HUES48 (cell line): Measurements from ENCODE around the gene TBX4.
"Not testable (repeated sequence)": the region's sequence is repeated elsewhere in the genome, so short reads cannot be mapped to it uniquely, and the experiment has no call there.

Source experiments
- H3K27ac ChIP-seq: one replicate; pipeline ENCODE4 v1.7.0; 2013; ENCODE audit warnings: low read depth, low read length, inconsistent platforms
- H3K27me3 ChIP-seq: 2 replicates; pipeline ENCODE4 v1.6.1; 2013; ENCODE audit warnings: mild to moderate bottlenecking, low read length; ENCODE audit not compliant: control insufficient read depth, insufficient read depth
- H3K36me3 ChIP-seq: 2 replicates; pipeline ENCODE4 v1.6.1; 2013; ENCODE audit warnings: low read length; ENCODE audit not compliant: control insufficient read depth, insufficient read depth
- H3K4me1 ChIP-seq: 2 replicates; pipeline ENCODE4 v1.6.1; 2013; ENCODE audit warnings: mild to moderate bottlenecking, low read length; ENCODE audit not compliant: control insufficient read depth, insufficient read depth
- H3K4me3 ChIP-seq: 2 replicates; pipeline ENCODE4 v1.5.1; 2013; ENCODE audit warnings: mild to moderate bottlenecking, low read depth, low read length
- H3K9ac ChIP-seq: 2 replicates; pipeline ENCODE4 v1.6.1; 2013; ENCODE audit warnings: mild to moderate bottlenecking, low read depth, low read length, moderate library complexity
- H3K9me3 ChIP-seq: 2 replicates; pipeline ENCODE4 v1.6.1; 2013; ENCODE audit warnings: low read length; ENCODE audit not compliant: control insufficient read depth, insufficient read depth

Gene TBX4

DNA sequence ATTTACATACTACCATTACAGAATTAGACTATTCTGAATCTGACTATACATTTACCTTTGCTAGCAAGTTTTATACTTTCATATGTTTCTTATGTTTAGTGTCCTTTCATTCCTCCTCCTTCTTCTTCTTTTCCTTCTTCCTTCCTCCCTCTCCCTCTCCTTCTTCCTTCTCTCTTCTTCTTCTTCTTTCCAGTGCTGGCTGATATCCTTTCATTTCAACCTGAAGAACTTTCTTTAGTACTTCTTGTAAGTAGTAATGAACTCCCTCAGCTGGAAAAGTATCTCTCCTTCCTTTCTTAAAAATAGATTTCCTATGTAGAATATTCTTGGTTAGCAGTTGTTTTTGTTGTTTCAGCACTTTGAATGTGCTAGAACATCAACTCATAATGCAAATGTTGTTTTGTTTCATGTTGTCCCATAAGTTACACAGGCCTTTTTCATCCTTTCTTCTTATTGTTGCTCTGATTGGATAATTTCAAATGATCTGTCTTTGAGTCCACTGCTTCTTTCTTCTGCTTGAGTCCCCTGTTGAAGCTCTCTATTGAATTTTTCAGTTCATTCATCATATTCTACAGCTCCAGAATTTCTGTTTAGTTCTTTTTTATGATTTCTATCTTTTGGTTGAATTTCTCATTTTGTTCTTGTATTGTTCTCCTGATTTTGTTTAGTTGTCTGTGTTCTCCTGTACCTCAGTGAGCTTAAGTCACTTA lies 15.1 kb upstream of the TBX4 start:
- no peaks in the 10 kb centered on the region for H3K4me1 ChIP-seq
- H3K4me3 ChIP-seq: no peak overlapping the region
- no peak overlapping the region for H3K9ac ChIP-seq
- no peaks in the 10 kb centered on the region for H3K36me3 ChIP-seq
- no peaks in the 10 kb centered on the region for H3K27me3 ChIP-seq
- no peaks in the 10 kb centered on the region for H3K9me3 ChIP-seq
- no peak overlapping the region for H3K27ac ChIP-seq

DNA sequence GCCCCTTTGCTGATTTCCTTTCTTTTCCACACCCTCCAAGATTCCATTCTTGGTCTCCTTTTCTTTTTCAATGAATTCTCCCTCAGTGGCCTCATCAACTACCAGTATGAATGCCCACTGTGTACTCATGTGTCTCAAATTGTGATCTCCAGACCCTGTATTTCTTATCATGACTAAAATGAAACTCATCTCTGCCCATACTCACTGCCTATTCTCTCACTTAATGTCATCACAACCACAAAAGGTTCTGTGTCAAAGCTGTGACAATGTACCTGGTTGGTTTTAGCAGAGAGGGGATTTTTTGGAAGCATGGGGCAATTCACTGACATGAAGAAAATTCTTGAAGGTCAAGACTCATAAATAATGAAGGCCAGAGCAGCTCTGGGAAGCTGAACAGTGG lies 11.5 kb upstream of the TBX4 start:
- Histone ChIP-seq H3K27ac (no peak overlapping the region), H3K9me3 (no peaks in the 10 kb centered on the region), H3K9ac (no peak overlapping the region), H3K4me1 (0 out of 2 replicates have a peak, but pooled peaks cover 4% of the 10 kb centered on the region), H3K27me3 (peaks cover 6% of the 10 kb centered on the region; the same call in 1 of the 2 replicates), H3K36me3 (no peaks in the 10 kb centered on the region), H3K4me3 (no peak overlapping the region)

- H3K27ac ChIP-seq: not testable (repeated sequence)
These were observed 10.7 kb upstream of the TBX4 start for GRCh38 chr17:61441507-61441906.

DNA sequence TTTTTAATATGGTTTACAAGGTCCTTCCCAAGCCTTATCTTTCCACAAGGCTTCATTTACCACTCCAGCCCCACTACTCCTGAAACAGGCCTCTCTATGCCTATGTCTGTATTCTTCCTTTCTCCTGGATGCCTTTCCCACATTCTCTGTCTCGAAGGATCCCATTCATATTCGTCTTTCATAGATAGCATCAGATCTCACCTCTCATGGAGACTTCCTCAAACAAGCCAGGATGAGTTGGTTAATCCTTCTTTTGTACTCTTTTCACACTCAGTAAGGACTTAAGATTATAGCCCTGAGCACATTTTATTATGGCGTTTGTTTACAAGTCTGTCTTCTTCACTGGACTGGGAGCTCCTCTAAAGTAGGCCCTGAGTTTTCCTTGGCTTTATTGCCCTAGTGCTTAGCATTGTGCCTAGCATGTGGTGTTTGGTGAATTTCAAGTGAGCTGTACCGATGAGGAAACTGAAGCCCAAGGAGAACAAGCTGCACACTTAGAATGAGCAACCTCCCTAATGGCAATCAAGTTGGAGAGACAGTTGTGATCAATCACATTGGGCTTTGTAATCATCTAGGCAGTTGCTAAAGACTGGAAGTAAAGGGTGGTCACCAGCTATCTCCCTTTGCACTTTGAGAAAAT lies 10.0 kb upstream of the TBX4 start:
- no peaks in the 10 kb centered on the region for H3K9me3 ChIP-seq
- no peaks in the 10 kb centered on the region for H3K36me3 ChIP-seq
- peak overlapping the region; percentile 24 for H3K27ac ChIP-seq
- no peak overlapping the region for H3K4me3 ChIP-seq
- H3K4me1 ChIP-seq: 0 out of 2 replicates have a peak, but pooled peaks cover 8% of the 10 kb centered on the region
- H3K9ac ChIP-seq: no peak overlapping the region
- peaks cover 17% of the 10 kb centered on the region for H3K27me3 ChIP-seq

More at GRCh38 chr17:61441507-61441906, 10.7 kb upstream of the TBX4 start:
- not testable (repeated sequence) for H3K9me3 ChIP-seq, H3K4me1 ChIP-seq, H3K36me3 ChIP-seq, H3K9ac ChIP-seq, H3K4me3 ChIP-seq, H3K27me3 ChIP-seq

DNA sequence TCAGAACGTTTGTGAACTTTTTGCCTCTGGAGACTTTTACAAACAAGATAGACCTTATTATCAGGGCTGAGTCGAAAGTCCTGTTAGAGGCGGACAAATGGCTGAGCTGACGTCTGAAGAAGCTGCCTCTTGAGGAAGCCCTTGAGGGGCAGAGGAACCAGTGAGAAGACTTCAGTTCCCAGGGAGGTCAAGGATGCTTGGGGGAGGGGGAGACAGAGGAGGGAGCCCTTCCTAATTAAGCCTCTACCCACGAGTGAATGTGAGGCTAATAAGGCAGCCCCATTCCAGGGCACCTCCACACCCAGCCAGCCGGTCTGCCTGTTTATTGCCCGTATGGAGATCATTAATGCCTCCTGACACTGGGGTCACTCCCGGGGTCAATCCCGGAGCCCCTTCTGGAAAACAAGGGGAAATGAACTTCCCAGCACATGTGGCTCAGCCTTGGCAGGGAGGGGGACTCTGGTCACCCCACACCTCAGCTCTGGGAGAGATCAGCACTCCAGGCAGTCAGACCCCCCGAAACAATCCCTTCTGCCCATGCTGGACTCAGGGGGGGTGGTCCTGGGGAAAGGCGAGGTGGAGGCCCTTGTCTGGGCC lies 9.2 kb upstream of the TBX4 start:
- no peak overlapping the region for H3K27ac ChIP-seq
- H3K9me3 ChIP-seq: no peaks in the 10 kb centered on the region
- H3K36me3 ChIP-seq: no peaks in the 10 kb centered on the region
- 0 out of 2 replicates have a peak, but pooled peaks cover 9% of the 10 kb centered on the region for H3K4me1 ChIP-seq
- H3K9ac ChIP-seq: no peak overlapping the region
- H3K27me3 ChIP-seq: peaks cover 24% of the 10 kb centered on the region
- no peak overlapping the region for H3K4me3 ChIP-seq

DNA sequence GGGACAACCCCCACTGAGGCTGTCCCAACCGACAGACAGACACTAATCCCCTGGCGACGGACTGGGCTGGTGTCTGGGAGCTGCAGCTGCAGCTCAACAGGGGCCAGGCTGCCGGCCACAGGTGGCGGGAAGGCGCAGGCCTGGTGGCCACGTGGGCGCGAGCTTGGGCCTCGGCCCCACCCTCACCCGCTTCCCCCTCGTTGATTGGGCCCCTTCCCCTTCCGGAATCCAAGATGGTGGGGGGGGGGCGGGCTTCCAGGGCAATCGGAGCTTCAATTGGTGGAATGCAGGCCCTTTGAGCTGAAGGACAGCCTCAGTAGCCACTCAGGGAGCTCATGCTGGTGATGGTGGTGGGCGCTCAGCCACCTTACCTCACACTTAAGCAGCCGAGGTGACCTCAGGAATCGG lies 8.7 kb upstream of the TBX4 start:
- Histone ChIP-seq H3K27ac (no peak overlapping the region), H3K4me1 (0 out of 2 replicates have a peak, but pooled peaks cover 9% of the 10 kb centered on the region), H3K36me3 (no peaks in the 10 kb centered on the region), H3K4me3 (no peak overlapping the region), H3K9me3 (no peaks in the 10 kb centered on the region), H3K27me3 (peaks cover 30% of the 10 kb centered on the region), H3K9ac (no peak overlapping the region)

DNA sequence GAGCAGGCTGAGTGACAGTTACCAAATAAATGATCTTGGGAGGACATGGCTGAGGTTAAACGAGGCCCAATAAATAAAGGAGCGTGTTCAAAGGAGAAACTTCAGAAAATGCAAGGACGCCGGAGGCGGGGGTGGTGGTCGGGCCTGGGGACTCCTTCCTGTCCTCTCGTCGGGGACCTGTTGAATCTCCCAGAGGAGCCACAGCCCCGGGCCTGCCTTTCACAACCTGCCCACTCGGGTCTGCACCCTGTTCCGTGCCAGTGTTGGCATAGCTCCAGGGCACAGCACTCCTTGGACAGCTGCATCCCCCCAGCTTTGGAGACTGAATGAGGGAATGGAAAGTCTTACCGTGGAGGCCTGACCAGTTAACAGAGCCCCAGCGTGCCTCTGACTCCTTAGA lies 8.1 kb upstream of the TBX4 start:
- no peak overlapping the region for H3K4me3 ChIP-seq
- H3K36me3 ChIP-seq: no peaks in the 10 kb centered on the region
- 0 out of 2 replicates have a peak, but pooled peaks cover 9% of the 10 kb centered on the region for H3K4me1 ChIP-seq
- H3K9me3 ChIP-seq: no peaks in the 10 kb centered on the region
- no peak overlapping the region for H3K9ac ChIP-seq
- H3K27ac ChIP-seq: no peak overlapping the region
- peaks cover 35% of the 10 kb centered on the region for H3K27me3 ChIP-seq

- no peaks in the 10 kb centered on the region for H3K9me3 ChIP-seq
- H3K27ac ChIP-seq: no peak overlapping the region
- H3K4me3 ChIP-seq: no peak overlapping the region
- 0 out of 2 replicates have a peak, but pooled peaks cover 9% of the 10 kb centered on the region for H3K4me1 ChIP-seq
- H3K27me3 ChIP-seq: peaks cover 43% of the 10 kb centered on the region
- H3K9ac ChIP-seq: no peak overlapping the region
- H3K36me3 ChIP-seq: no peaks in the 10 kb centered on the region
These were observed 7.4 kb upstream of the TBX4 start for GRCh38 chr17:61444831-61445230.

DNA sequence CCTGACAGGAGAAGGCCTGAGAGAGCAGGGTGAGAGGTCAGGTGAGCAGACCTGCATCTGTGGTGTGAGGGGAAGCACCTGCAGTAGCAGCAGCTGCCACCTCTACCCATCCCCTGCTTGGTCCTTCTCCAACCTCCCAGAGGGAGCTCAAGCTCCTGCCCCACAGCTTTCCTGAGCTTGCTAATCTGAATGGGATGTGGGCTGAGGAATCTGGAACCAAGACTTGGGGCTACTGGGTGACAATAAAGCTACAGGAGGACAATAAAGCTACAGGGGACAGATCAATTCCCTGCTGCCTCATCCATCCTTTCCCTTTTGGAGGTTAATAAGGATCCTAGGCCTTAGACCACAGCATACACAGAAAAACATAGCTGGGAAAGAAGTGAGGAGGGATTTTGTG lies 4.9 kb upstream of the TBX4 start:
- no peak overlapping the region for H3K9ac ChIP-seq
- H3K4me1 ChIP-seq: 0 out of 2 replicates have a peak, but pooled peaks cover 9% of the 10 kb centered on the region
- no peaks in the 10 kb centered on the region for H3K36me3 ChIP-seq
- H3K27me3 ChIP-seq: peaks cover 68% of the 10 kb centered on the region
- H3K4me3 ChIP-seq: no peak overlapping the region
- no peaks in the 10 kb centered on the region for H3K9me3 ChIP-seq
- H3K27ac ChIP-seq: no peak overlapping the region

DNA sequence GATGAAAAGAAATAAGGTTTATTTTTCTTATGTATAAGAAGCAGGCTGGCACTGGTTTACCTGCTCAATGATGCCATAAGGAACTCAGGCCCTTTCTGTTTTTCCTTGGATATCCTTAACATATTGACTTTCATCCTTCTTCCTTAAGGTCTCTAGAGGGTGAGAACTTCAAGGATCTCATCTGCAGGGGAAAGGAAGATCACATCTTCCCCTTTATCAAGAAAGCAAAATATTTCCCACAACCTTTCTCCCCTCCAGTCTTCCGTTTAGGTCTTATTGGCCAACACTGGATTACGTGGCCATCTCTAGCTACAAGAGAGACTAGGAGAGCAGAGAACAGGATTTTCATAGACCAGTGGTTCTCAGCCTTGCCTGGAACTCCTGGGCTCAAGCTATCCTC lies 4.2 kb upstream of the TBX4 start:
- Histone ChIP-seq H3K36me3 (no peaks in the 10 kb centered on the region), H3K9me3 (no peaks in the 10 kb centered on the region), H3K27me3 (peaks cover 75% of the 10 kb centered on the region), H3K4me3 (no peak overlapping the region), H3K27ac (no peak overlapping the region), H3K9ac (no peak overlapping the region), H3K4me1 (0 out of 2 replicates have a peak, but pooled peaks cover 6% of the 10 kb centered on the region)

DNA sequence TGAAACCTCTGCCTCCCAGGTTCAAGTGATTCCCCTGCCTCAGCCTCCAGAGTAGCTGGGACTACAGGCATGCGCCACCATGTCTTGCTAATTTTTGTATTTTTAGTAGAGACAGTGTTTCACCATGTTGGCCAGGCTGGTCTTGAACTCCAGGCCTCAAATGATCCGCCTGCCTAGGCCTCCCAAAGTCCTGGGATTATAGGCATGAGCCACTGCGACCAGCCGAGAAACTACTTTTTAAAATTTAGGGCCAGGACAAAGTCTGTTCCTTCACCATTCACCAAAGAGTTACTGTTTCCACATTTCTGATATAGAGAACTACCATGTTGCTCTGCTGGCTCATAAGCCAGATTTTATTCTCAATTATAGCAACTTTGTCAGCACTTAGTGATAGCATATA lies 3.1 kb upstream of the TBX4 start:
- H3K4me3 ChIP-seq: not testable (repeated sequence)

More for the DNA sequence above, 3.1 kb upstream of the TBX4 start:
- not testable (repeated sequence) for H3K9me3 ChIP-seq, H3K9ac ChIP-seq, H3K4me1 ChIP-seq, H3K36me3 ChIP-seq, H3K27ac ChIP-seq
- peaks cover 86% of the 10 kb centered on the region for H3K27me3 ChIP-seq
